Measurements from ENCODE around the gene TADA3. TPM values are rescaled to one million over a fixed set of nuclear protein-coding genes. Genes with fewer than 3 reads are reported as not detected.
A peak's percentile ranks its signal among the peaks of the same experiment; 100 is the strongest.

TADA3 gene
- total RNA-seq, 1 donor from 2014 or later = 69.6 TPM

GRCh38 chr3:9761919-9762318, 30.4 kb downstream of the TADA3 start:
- Mint-ChIP-seq H3K27ac (ENCODE audit: unreplicated experiment) (no peak overlapping the region), H3K27me3 (ENCODE audit: low read depth) (no peaks in the 10 kb centered on the region), H3K4me3 (ENCODE audit: unreplicated experiment) (no peak overlapping the region), H3K4me1 (ENCODE audit: low read depth) (peaks cover 2% of the 10 kb centered on the region), H3K9me3 (ENCODE audit: low read depth) (no peaks in the 10 kb centered on the region), H3K36me3 (ENCODE audit: low read depth) (peaks cover 19% of the 10 kb centered on the region)
- DNase-seq (ENCODE audit: low spot score) = no peak
- TF ChIP-seq, protein P1, sequence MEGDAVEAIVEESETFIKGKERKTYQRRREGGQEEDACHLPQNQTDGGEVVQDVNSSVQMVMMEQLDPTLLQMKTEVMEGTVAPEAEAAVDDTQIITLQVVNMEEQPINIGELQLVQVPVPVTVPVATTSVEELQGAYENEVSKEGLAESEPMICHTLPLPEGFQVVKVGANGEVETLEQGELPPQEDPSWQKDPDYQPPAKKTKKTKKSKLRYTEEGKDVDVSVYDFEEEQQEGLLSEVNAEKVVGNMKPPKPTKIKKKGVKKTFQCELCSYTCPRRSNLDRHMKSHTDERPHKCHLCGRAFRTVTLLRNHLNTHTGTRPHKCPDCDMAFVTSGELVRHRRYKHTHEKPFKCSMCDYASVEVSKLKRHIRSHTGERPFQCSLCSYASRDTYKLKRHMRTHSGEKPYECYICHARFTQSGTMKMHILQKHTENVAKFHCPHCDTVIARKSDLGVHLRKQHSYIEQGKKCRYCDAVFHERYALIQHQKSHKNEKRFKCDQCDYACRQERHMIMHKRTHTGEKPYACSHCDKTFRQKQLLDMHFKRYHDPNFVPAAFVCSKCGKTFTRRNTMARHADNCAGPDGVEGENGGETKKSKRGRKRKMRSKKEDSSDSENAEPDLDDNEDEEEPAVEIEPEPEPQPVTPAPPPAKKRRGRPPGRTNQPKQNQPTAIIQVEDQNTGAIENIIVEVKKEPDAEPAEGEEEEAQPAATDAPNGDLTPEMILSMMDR (IDR thresholded peaks at IDR 0.05) = no peak

DNA sequence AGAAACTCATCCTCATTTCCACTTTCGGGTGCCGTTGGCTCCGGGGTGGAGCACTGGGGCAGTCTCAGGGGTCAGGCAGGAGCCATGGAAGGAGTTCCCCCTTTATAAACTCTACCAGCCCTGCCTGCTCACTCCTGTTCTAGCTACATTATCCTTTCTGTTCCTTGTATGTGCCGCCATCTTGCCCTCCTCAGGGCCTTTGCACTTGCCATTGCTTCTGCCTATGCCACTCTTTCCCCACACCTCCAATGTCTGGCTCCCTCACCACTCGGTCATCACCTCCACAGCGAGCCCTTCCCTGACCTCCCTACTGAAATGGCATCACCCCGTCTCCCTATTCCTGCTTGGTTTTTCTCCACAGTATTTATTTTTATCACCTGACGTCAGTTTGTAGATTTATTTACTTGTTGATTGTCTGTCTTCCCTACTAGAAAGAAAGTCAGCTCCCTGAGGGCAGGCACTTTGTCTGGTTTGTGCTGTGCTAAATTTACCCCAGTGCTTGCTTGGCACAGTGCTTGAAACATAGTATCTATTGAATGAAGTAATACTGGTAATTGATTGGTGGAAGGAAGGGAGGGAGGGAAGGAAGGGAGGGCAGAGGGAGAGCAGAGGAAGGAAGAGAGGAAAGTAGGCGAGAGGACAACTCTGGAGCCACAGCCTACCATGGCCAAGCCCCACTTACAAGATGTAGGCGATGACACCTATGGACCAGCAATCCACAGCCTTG, 31.3 kb downstream of the TADA3 start:
- Mint-ChIP-seq H3K27ac (ENCODE audit: unreplicated experiment) (no peak overlapping the region), H3K9me3 (ENCODE audit: low read depth) (no peaks in the 10 kb centered on the region), H3K4me3 (ENCODE audit: unreplicated experiment) (no peak overlapping the region), H3K27me3 (ENCODE audit: low read depth) (no peaks in the 10 kb centered on the region), H3K36me3 (ENCODE audit: low read depth) (peaks cover 22% of the 10 kb centered on the region), H3K4me1 (ENCODE audit: low read depth) (no peaks in the 10 kb centered on the region)
- no peak for DNase-seq (ENCODE audit: low spot score)
- TF ChIP-seq, protein P1 (IDR thresholded peaks at IDR 0.05) = no peak

GRCh38 chr3:9757427-9757826, 34.8 kb downstream of the TADA3 start:
- Mint-ChIP-seq H3K27ac (ENCODE audit: unreplicated experiment) (no peak overlapping the region), H3K9me3 (ENCODE audit: low read depth) (no peaks in the 10 kb centered on the region), H3K4me3 (ENCODE audit: unreplicated experiment) (no peak overlapping the region), H3K36me3 (ENCODE audit: low read depth) (peaks cover 26% of the 10 kb centered on the region), H3K4me1 (ENCODE audit: low read depth) (peaks cover 8% of the 10 kb centered on the region), H3K27me3 (ENCODE audit: low read depth) (no peaks in the 10 kb centered on the region)
- TF ChIP-seq, protein P1 (IDR thresholded peaks at IDR 0.05) = no peak
- DNase-seq (ENCODE audit: low spot score) = no peak

DNA sequence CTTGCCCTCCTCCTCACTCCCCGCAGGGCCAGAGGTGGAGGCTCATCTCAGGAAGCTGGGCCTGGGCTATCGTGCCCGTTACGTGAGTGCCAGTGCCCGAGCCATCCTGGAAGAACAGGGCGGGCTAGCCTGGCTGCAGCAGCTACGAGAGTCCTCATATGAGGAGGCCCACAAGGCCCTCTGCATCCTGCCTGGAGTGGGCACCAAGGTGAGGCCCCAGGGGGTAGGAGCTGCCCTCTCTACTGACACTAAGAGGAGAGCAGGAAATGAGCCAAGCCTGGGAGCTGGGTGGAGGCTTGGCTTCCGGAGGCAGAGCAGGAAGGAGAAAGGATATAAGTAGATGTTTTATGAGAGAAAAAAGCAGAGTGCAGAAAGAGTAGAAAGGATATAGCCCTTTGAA, 37.6 kb downstream of the TADA3 start:
- Mint-ChIP-seq H3K36me3 (ENCODE audit: low read depth) (peaks cover 27% of the 10 kb centered on the region), H3K9me3 (ENCODE audit: low read depth) (no peaks in the 10 kb centered on the region), H3K4me1 (ENCODE audit: low read depth) (peaks cover 30% of the 10 kb centered on the region), H3K27me3 (ENCODE audit: low read depth) (no peaks in the 10 kb centered on the region), H3K27ac (ENCODE audit: unreplicated experiment) (peak overlapping the region; percentile 66), H3K4me3 (ENCODE audit: unreplicated experiment) (no peak overlapping the region)
- no peak for DNase-seq (ENCODE audit: low spot score)
- TF ChIP-seq, protein P1 (IDR thresholded peaks at IDR 0.05) = no peak

DNA sequence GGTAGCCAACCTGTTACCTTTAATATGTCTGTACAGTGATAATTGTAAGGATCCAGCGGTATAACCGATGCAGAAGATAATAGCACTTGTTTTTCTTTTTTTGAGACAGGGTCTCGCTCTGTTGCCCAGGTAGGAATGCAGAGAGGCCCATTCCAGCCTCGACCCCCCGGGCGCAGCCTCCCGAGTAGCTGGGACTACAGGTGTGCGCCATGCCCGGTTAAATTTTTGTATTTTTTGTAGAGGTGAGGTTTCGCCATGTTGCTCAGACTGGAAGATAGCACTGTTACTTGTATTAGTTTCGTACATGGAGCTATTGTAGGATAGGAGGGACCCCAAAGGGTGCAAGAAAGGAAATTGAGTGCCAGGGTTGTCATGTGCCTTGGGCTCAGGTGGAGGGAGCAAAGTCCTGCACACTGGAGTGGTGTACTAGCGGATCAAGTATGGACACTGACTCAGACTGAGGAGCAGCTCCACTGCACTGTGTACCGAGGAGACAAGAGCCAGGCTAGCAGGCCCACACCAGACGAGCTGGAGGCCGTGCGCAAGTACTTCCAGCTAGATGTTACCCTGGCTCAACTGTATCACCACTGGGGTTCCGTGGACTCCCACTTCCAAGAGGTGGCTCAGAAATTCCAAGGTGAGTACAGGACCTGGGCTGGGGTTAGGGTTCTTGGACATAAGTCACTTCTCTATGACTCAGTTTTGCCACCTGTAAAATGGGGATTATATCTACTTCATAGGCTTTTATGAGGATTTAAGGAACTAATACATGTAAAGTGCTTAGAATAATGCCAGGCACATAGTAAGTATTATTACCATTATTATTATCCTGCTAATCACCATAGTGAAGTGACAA, 41.5 kb downstream of the TADA3 start:
- no peaks in the 10 kb centered on the region for H3K9me3 Mint-ChIP-seq (ENCODE audit: low read depth)
- no peak for DNase-seq (ENCODE audit: low spot score)
- peak overlapping the region; percentile 96 for H3K4me3 Mint-ChIP-seq (ENCODE audit: unreplicated experiment)
- peak overlapping the region; percentile 96 for H3K27ac Mint-ChIP-seq (ENCODE audit: unreplicated experiment)
- no peaks in the 10 kb centered on the region for H3K27me3 Mint-ChIP-seq (ENCODE audit: low read depth)
- H3K4me1 Mint-ChIP-seq (ENCODE audit: low read depth) = peaks cover 53% of the 10 kb centered on the region
- peaks cover 27% of the 10 kb centered on the region for H3K36me3 Mint-ChIP-seq (ENCODE audit: low read depth)
- TF ChIP-seq, protein P1 (IDR thresholded peaks at IDR 0.05) = no peak
